ENCODE results near the gene USP6NL. TPM values are rescaled to one million over a fixed set of nuclear protein-coding genes. Genes with fewer than 3 reads are reported as not detected.

USP6NL gene
- total RNA-seq, 3 donors from 2014 or later: 14.6 to 20.0 (median 19.8) TPM

- ATAC-seq (no peak), DNase-seq (no peak)
- TF ChIP-seq CTCF (IDR thresholded peaks at IDR 0.05): no peak
- H3K9me3 ChIP-seq: no peaks in the 10 kb centered on the region
- H3K4me1 ChIP-seq (ENCODE audit: low read depth): no peaks in the 10 kb centered on the region
- no peaks in the 10 kb centered on the region for H3K36me3 ChIP-seq (ENCODE audit: low read depth)
- intact Hi-C loops (cut with DNase I, micrococcal nuclease): no loop called here
- H3K4me3 ChIP-seq: no peak overlapping the region
These were observed 154.1 kb downstream of the USP6NL start for GRCh38 chr10:11457336-11457735.

DNA sequence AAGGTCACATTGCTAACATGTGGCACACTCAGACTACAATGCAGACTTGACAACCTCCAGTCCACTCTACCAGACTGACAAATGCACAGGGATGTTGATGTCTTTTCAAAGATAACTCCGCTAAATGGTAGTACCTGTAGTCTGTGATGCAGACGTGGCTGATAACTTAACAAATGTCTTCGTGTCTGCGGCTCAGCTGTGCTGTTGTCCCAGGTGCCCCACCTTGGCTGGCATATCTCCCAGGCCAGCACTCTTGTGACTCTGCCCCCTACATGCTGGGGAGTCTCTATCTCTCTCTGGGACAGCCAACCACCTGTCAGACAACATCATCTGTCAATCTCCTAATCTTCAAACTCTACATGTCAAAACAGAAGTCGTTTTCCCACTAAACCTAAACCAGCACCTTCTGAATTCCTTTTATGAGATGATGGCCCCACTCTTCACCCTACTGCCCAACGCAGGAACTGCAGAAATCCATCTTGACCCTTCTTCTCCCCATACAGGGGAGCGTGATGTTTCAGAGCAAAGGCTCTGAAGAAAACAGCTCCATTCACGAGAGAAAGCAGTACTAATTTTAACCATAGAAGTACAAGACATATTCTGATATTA lies 156.4 kb downstream of the USP6NL start:
- Histone ChIP-seq H3K9me3 (no peaks in the 10 kb centered on the region), H3K4me1 (ENCODE audit: low read depth) (no peaks in the 10 kb centered on the region), H3K4me3 (no peak overlapping the region), H3K36me3 (ENCODE audit: low read depth) (no peaks in the 10 kb centered on the region)
- no peak for DNase-seq
- intact Hi-C loops (cut with DNase I, micrococcal nuclease): no loop called here
- peak; percentile 19 for ATAC-seq
- no peak for TF ChIP-seq CTCF (IDR thresholded peaks at IDR 0.05)

GRCh38 chr10:11454160-11454559 lies 157.3 kb downstream of the USP6NL start:
- no peak for ATAC-seq
- no peaks in the 10 kb centered on the region for H3K9me3 ChIP-seq
- intact Hi-C loops (cut with DNase I, micrococcal nuclease): no loop called here
- DNase-seq: no peak
- no peak overlapping the region for H3K4me3 ChIP-seq
- no peaks in the 10 kb centered on the region for H3K4me1 ChIP-seq (ENCODE audit: low read depth)
- no peaks in the 10 kb centered on the region for H3K36me3 ChIP-seq (ENCODE audit: low read depth)
- no peak for TF ChIP-seq CTCF (IDR thresholded peaks at IDR 0.05)

GRCh38 chr10:11451640-11452260 lies 159.7 kb downstream of the USP6NL start:
- ATAC-seq: peak; percentile 24
- H3K4me1 ChIP-seq (ENCODE audit: low read depth): no peaks in the 10 kb centered on the region
- TF ChIP-seq CTCF (IDR thresholded peaks at IDR 0.05): no peak
- no peaks in the 10 kb centered on the region for H3K9me3 ChIP-seq
- intact Hi-C loops (cut with DNase I, micrococcal nuclease): no loop called here
- no peaks in the 10 kb centered on the region for H3K36me3 ChIP-seq (ENCODE audit: low read depth)
- no peak for DNase-seq
- H3K4me3 ChIP-seq: no peak overlapping the region

- Histone ChIP-seq H3K36me3 (ENCODE audit: low read depth) (no peaks in the 10 kb centered on the region), H3K4me3 (no peak overlapping the region), H3K4me1 (ENCODE audit: low read depth) (no peaks in the 10 kb centered on the region), H3K9me3 (no peaks in the 10 kb centered on the region)
- ATAC-seq (no peak), DNase-seq (no peak)
- intact Hi-C loops (cut with DNase I, micrococcal nuclease): no loop called here
- TF ChIP-seq CTCF (IDR thresholded peaks at IDR 0.05): no peak
These were observed 161.0 kb downstream of the USP6NL start for GRCh38 chr10:11450427-11450826.

Measured in mucosa of descending colon (tissue), 3 donors.